ENCODE results near the gene C9orf50.
"Not testable (repeated sequence)": the region's sequence is repeated elsewhere in the genome, so short reads cannot be mapped to it uniquely, and the experiment has no call there.

C9orf50 gene

GRCh38 chr9:129648092-129648763 lies 27.3 kb upstream of the C9orf50 start:
- no peak for DNase-seq (ENCODE audit: low spot score)

- no peak for DNase-seq (ENCODE audit: low spot score)
Observed at GRCh38 chr9:129647635-129648034, 26.7 kb upstream of the C9orf50 start.

GRCh38 chr9:129646654-129647053 lies 25.8 kb upstream of the C9orf50 start:
- no peak for DNase-seq (ENCODE audit: low spot score)

GRCh38 chr9:129646252-129646651 lies 25.4 kb upstream of the C9orf50 start:
- no peak for DNase-seq (ENCODE audit: low spot score)

GRCh38 chr9:129644902-129645301 lies 24.0 kb upstream of the C9orf50 start:
- DNase-seq (ENCODE audit: low spot score) = no peak

DNA sequence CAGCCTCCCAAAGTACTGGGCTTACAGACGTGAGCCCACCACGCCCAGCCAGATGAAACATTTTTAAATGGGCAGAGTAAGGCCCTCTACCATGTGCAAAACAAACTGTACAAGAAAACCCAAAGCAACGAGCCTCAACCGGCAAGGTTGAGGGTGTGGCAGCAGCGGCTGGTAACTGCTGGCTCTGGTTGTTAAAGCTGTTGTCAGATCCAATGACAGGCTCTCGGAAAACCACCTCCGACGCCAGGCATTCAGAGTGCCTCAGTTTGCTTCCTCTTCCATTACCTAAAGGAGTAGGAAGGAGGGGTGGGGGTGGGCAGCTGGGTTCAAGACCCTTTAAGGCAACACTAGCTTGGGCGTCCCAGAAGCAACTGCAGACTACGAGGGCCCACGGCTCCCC lies 23.5 kb upstream of the C9orf50 start:
- no peak for DNase-seq (ENCODE audit: low spot score)

DNA sequence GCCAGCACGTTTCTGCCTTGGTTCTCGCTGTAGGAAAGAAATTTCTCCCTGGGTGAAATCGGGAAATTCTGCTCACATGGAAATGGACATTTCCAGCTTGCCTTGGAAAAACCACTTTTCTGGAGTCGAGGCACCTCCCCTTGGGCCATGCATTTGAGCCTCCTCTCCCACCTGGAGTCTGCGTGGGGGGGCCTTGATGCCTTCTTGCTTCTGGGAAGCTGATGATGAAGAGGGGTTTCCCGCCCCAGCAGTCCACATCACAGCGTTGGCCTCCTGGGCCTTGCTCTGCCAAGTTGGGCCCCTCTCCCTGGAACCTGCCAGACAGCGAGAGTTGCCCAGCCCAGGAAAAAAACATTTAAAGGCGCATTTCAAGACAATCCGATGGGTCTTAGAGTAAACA lies 22.8 kb upstream of the C9orf50 start:
- no peak for DNase-seq (ENCODE audit: low spot score)

DNA sequence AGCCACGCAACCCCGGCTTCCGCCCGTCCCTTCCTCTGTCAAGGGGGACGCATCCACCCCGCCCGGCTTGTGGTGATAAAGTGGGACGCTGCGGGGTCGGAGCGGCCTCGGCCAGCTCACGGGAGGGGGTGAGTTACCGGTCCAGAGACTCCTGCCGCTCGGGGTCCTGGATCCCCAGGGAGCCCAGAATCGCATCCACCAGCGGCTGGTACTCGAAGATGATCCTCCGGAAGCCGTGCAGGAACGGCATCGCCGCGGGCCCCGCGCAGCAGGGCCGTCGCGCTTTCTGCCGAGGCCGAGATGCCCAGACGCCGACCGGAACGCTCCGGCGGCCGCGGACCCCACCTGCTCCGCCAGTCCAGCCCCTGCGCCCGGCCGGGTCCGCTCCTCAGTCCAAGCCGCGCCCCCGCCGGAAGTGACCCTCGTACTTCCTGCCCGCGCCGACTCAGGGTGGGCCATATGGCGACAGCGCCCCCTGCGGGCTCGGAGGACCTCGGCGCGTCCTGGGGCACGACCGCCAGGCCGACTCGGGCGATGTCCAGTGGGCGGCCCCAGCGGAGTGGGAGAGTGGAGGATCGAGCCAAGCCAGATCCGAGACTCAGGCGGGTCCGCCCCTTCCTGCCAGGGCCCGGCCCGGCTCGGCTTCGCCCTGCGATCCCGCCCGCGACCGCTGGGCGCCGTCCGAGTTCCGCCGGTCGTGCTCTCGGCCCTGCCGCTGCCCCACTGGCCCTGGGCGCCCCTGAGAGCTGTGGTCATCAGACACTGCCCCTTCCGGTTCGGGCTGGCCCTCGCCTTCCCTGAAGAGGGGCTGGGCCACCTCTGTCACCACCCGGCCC lies 21.1 kb upstream of the C9orf50 start, which contains the start of gene ASB6:
Gene ASB6, minus strand, starts transcription at position 402 of the 836 bp plus-strand sequence. Its CDS starts 152 bp downstream, at position 250.
- peak; percentile 97 for DNase-seq (ENCODE audit: low spot score)

DNA sequence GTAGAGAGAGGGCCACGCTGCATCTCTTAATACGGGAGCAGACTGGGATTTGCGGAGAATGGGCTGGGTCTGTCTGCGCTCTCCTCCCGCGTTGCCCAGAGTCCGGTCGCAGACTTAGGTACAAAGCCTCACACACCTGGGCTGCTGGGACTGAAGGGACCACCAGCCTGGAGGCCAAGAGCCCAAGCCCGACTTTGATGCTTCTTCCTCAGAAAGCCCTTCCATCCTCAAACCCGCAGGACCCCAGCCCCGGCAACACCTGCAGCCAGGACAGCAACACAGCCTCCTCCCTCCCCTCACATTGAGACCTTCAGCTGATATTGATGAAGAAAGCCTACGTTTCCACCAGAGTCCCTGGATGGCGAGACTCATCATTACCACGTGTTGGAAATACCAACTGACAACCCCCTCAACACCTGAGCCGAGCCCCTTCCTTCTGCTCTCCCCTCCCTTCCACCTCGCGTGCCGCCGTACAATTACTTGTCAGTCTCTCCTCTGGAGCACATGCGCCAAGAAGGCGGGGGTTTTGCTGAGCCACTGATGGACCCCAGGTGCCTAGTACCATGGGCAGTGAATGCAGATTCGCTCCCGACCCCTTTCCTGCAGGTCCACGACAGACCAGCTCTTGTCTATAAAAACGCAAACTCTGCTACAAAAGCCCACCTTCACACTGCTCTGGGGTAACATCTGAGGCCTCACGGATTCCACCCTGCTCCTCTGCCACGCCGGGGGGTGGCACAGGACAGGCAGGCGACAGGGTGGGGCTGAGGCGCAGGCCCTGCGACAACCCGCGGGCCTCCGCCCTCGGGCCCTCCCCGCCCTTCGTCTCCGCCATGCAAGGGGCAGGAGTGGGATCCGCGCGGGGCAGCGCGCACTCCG lies 20.2 kb upstream of the C9orf50 start:
- no peak for DNase-seq (ENCODE audit: low spot score)

DNA sequence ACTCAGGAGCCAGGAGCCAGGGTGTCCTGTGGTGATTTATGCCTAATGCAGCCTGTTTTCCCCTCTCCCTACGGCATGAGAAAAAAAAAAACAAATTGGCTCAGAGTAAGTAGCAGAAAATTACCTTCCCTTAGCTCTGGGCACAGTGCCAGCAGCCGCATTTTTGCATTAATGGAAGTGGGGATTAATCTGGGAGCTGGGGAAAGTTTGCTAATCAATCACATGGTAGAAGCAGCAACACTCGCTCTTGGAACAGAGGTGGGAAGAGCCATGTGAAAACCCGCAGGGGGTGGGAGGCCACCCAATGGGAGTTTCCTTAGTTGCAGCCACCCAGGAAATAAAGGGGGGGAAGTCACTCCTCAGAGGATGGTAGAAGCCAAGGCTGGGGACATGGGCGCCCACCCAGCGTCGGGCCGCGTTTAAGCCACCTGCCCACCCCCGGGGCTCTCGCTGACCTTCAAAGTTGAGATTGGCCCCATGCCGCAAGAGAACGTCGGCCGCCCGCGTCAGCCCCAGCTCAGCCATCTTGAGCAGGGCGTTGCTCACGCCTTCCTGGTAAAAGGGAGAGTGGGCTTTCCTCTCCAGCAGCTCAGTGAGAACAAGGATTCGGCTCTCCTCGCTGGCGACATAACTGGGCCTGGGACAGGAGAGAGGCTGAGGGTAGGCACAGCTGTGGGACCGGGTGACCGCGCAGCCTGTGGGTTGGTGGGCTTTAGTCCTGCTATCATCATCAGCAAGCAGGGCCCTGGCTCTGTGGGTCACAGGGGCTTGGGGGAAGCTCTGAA lies 19.4 kb upstream of the C9orf50 start:
- no peak for DNase-seq (ENCODE audit: low spot score)

- no peak for DNase-seq (ENCODE audit: low spot score)
Observed at GRCh38 chr9:129639756-129640085, 18.8 kb upstream of the C9orf50 start.

DNA sequence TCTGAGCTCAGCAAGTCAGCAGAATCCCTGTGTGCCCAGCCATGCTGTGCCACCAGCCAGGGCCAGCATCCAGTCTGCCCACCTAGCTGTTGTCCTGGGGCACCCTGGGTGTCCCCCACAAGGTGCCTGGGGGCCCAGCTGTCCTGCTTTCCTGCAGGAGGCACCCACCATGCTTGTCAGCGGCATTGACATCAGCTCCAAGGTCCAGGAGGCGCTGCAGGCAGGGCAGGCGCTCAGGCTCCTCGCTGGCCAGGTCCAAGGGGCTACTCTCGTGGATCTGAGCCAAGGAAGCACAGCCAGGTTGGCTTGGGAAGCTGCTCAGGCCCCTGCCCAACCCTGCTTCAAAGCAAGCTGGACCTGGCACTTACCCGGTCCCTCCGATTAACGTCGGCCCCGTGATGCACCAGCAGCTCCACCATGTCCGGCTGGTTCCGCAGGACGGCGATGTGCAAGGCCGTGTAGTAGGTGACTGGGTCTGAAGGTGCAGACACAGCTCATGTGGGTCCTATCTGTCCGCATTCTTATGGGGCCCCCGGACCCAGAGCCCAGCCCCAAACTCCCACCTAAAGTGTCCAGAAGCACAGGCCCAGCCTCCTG lies 18.2 kb upstream of the C9orf50 start:
- DNase-seq (ENCODE audit: low spot score) = no peak

- DNase-seq (ENCODE audit: low spot score) = no peak
Observed at GRCh38 chr9:129637673-129638439, 17.0 kb upstream of the C9orf50 start.

- DNase-seq (ENCODE audit: low spot score) = no peak
Observed at GRCh38 chr9:129637102-129637501, 16.2 kb upstream of the C9orf50 start.

- not testable (repeated sequence) for DNase-seq (ENCODE audit: low spot score)
Observed at GRCh38 chr9:129636343-129636742, 15.4 kb upstream of the C9orf50 start.

- no peak for DNase-seq (ENCODE audit: low spot score)
Observed at GRCh38 chr9:129635099-129636065, 14.5 kb upstream of the C9orf50 start.

- DNase-seq (ENCODE audit: low spot score) = no peak
Observed at GRCh38 chr9:129633848-129634247, 12.9 kb upstream of the C9orf50 start.

GRCh38 chr9:129633207-129633606 lies 12.3 kb upstream of the C9orf50 start:
- no peak for DNase-seq (ENCODE audit: low spot score)

DNA sequence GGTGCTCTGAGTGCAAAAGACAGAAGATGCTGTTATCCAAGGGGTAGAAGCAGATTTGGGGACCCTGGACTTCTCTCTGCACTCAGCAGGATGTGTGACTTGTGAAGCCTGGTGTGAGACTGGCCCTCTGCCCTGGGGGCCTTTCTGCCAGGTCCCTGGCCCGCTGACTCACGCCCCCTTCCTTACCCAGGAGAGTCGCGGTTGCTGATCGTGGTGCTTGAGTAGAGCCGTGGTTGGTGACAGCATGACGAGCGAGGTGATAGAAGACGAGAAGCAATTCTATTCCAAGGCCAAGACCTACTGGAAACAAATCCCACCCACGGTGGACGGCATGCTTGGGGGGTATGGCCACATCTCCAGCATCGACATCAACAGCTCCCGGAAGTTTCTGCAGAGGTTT lies 11.6 kb upstream of the C9orf50 start:
- DNase-seq (ENCODE audit: low spot score) = no peak
